Measurements from ENCODE around the gene PARP4.

The PARP4 gene

GRCh38 chr13:24463078-24463477 lies 49.5 kb downstream of the PARP4 start:
- Mint-ChIP-seq H3K27me3 (ENCODE audit: low read depth) (no peaks in the 10 kb centered on the region), H3K4me3 (no peak overlapping the region), H3K27ac (no peak overlapping the region), H3K9me3 (no peaks in the 10 kb centered on the region), H3K36me3 (ENCODE audit: low read depth) (peaks cover 62% of the 10 kb centered on the region), H3K4me1 (peaks cover 11% of the 10 kb centered on the region)
- TF ChIP-seq CTCF (IDR thresholded peaks at IDR 0.05; ENCODE audit: unreplicated experiment in 3 of 3): no peak

GRCh38 chr13:24460256-24460655 lies 52.3 kb downstream of the PARP4 start:
- TF ChIP-seq CTCF (IDR thresholded peaks at IDR 0.05; ENCODE audit: unreplicated experiment in 3 of 3): no peak
- H3K27ac Mint-ChIP-seq: peak overlapping the region in 1 of 3 experiments; percentile 65
- H3K9me3 Mint-ChIP-seq: no peaks in the 10 kb centered on the region
- H3K4me1 Mint-ChIP-seq: peaks cover 11% of the 10 kb centered on the region
- H3K36me3 Mint-ChIP-seq (ENCODE audit: low read depth): peaks cover 61% of the 10 kb centered on the region
- no peak overlapping the region for H3K4me3 Mint-ChIP-seq
- H3K27me3 Mint-ChIP-seq (ENCODE audit: low read depth): no peaks in the 10 kb centered on the region

- Mint-ChIP-seq H3K4me1 (peaks cover 11% of the 10 kb centered on the region), H3K27ac (peak overlapping the region; percentile 65 to 88 (median 79)), H3K27me3 (ENCODE audit: low read depth) (no peaks in the 10 kb centered on the region), H3K4me3 (no peak overlapping the region), H3K36me3 (ENCODE audit: low read depth) (peaks cover 60% of the 10 kb centered on the region), H3K9me3 (no peaks in the 10 kb centered on the region)
- TF ChIP-seq CTCF (IDR thresholded peaks at IDR 0.05; ENCODE audit: unreplicated experiment in 3 of 3): no peak
Observed at GRCh38 chr13:24459726-24460125, 52.9 kb downstream of the PARP4 start.

GRCh38 chr13:24459234-24459633 lies 53.3 kb downstream of the PARP4 start:
- no peaks in the 10 kb centered on the region for H3K27me3 Mint-ChIP-seq (ENCODE audit: low read depth)
- H3K27ac Mint-ChIP-seq: peak overlapping the region; percentile 65 to 88 (median 79)
- peaks cover 11% of the 10 kb centered on the region for H3K4me1 Mint-ChIP-seq
- no peak overlapping the region for H3K4me3 Mint-ChIP-seq
- H3K9me3 Mint-ChIP-seq: no peaks in the 10 kb centered on the region
- peaks cover 60% of the 10 kb centered on the region for H3K36me3 Mint-ChIP-seq (ENCODE audit: low read depth)
- no peak for TF ChIP-seq CTCF (IDR thresholded peaks at IDR 0.05; ENCODE audit: unreplicated experiment in 3 of 3)

- no peak for TF ChIP-seq CTCF (IDR thresholded peaks at IDR 0.05; ENCODE audit: unreplicated experiment in 3 of 3)
- Mint-ChIP-seq H3K4me3 (no peak overlapping the region), H3K9me3 (no peaks in the 10 kb centered on the region), H3K27me3 (ENCODE audit: low read depth) (no peaks in the 10 kb centered on the region), H3K27ac (no peak overlapping the region), H3K36me3 (ENCODE audit: low read depth) (peaks cover 58% of the 10 kb centered on the region), H3K4me1 (peaks cover 11% of the 10 kb centered on the region)
Observed at GRCh38 chr13:24458736-24459135, 53.8 kb downstream of the PARP4 start.

GRCh38 chr13:24456396-24456795 lies 56.2 kb downstream of the PARP4 start:
- peaks cover 56% of the 10 kb centered on the region for H3K36me3 Mint-ChIP-seq (ENCODE audit: low read depth)
- H3K4me3 Mint-ChIP-seq: no peak overlapping the region
- peaks cover 11% of the 10 kb centered on the region for H3K4me1 Mint-ChIP-seq
- no peak for TF ChIP-seq CTCF (IDR thresholded peaks at IDR 0.05; ENCODE audit: unreplicated experiment in 3 of 3)
- H3K9me3 Mint-ChIP-seq: no peaks in the 10 kb centered on the region
- no peaks in the 10 kb centered on the region for H3K27me3 Mint-ChIP-seq (ENCODE audit: low read depth)
- no peak overlapping the region for H3K27ac Mint-ChIP-seq
